AG04449 (cell line): ENCODE results near the gene NPY4R.
"Not testable (repeated sequence)": the region's sequence is repeated elsewhere in the genome, so short reads cannot be mapped to it uniquely, and the experiment has no call there.

Source experiments
- CTCF ChIA-PET: fragments of 350-600 bp; formaldehyde crosslinking; extraction: SDS; loops from one replicate; lab custom pipeline; 2021; ENCODE audit warnings: antibody characterized with exemption; lab: Yijun Ruan, JAX
- POLR2A ChIA-PET: fragments of 400-600, 350-600 bp; formaldehyde crosslinking; extraction: SDS; loops from one replicate; lab custom pipeline; 2020; ENCODE audit warnings: antibody characterized with exemption, inconsistent platforms; lab: Yijun Ruan, JAX
- DNase-seq: peaks from one replicate; pipeline ENCODE4 v3.0.0-alpha.2; 2010; ENCODE audit warnings: low read depth, low spot score
- H3K4me3 ChIP-seq: 2 replicates; pipeline ENCODE4 v1.5.1; 2011; ENCODE audit warnings: low read depth, mild to moderate bottlenecking, control low read depth, low read length

Gene NPY4R

GRCh38 chr10:46490285-46490684, 24.5 kb upstream of the NPY4R start:
- DNase-seq, CTCF ChIA-PET, H3K4me3 ChIP-seq, POLR2A ChIA-PET: not testable (repeated sequence)

- CTCF ChIA-PET, POLR2A ChIA-PET, DNase-seq, H3K4me3 ChIP-seq: not testable (repeated sequence)
These were observed 20.7 kb upstream of the NPY4R start for GRCh38 chr10:46486459-46486858.

GRCh38 chr10:46474746-46475320, 9.1 kb upstream of the NPY4R start:
- DNase-seq, CTCF ChIA-PET, POLR2A ChIA-PET, H3K4me3 ChIP-seq: not testable (repeated sequence)

- DNase-seq, POLR2A ChIA-PET, CTCF ChIA-PET, H3K4me3 ChIP-seq: not testable (repeated sequence)
These were observed 8.0 kb upstream of the NPY4R start for GRCh38 chr10:46473758-46474157.

GRCh38 chr10:46470134-46470533, 4.4 kb upstream of the NPY4R start:
- CTCF ChIA-PET, POLR2A ChIA-PET: not testable (repeated sequence)

DNA sequence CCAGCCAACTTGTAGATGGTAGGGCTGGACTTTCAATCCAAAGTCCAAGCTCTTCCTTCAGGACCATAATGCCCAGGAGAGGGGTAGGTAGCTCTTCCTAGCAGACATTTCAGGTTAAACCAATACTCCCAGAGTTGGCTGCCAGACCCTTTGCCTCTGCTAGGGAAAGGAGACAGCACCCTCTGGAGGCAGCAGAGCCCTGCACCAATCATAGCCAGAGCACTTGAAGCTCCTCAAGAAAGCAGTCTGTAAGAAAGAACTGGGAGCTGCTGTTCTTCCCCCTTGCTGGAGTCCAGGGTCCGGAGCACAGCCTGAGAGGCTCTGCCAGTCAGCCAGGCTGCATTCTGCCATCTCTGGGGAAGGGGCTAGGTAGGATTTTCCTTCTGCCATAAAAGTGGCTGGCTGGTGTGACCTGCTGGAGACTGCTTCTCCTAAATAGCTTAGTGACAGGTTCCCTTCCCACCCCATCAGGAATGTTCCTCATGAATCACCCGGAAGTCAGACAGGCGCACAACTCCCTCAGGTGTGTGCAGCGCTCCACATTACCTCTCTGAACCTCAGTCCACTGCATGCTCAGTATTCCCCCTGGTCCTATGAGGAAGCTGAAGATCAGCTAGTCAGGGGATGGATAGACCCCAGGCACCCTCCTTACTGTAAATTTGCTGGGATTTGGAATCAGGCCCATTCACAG, 2.5 kb upstream of the NPY4R start:
- CTCF ChIA-PET, POLR2A ChIA-PET, H3K4me3 ChIP-seq, DNase-seq: not testable (repeated sequence)

More at GRCh38 chr10:46470134-46470533, 4.4 kb upstream of the NPY4R start:
- not testable (repeated sequence) for H3K4me3 ChIP-seq, DNase-seq

- DNase-seq, CTCF ChIA-PET, POLR2A ChIA-PET, H3K4me3 ChIP-seq: not testable (repeated sequence)
These were observed 2.1 kb downstream of the NPY4R start for GRCh38 chr10:46463608-46464007.

- CTCF ChIA-PET, POLR2A ChIA-PET, DNase-seq, H3K4me3 ChIP-seq: not testable (repeated sequence)
These were observed 3.5 kb downstream of the NPY4R start for GRCh38 chr10:46462276-46462675.

- DNase-seq, POLR2A ChIA-PET, H3K4me3 ChIP-seq, CTCF ChIA-PET: not testable (repeated sequence)
These were observed 6.2 kb downstream of the NPY4R start for GRCh38 chr10:46459579-46459978.

DNA sequence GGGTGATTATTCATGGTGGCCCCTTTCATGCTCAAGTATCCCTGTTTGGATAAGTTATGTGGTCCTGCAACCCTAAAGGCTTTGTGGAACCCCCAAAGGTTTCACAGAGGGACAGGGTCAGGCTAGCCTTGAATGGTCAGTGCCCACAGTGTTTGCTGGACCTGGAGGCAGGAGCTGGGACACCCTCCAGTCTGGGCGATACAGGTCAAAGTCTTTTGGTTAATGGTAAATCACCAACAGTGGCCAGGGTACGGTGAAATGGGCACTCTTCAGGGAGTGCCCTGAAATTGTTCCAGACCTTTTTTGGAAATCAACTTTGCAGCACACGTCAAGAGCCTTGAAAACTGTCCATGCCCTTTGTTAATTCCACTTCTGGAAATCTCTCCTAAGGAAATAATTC, 8.7 kb downstream of the NPY4R start:
- POLR2A ChIA-PET, CTCF ChIA-PET: not testable (repeated sequence)

GRCh38 chr10:46455992-46456391, 9.8 kb downstream of the NPY4R start:
- H3K4me3 ChIP-seq, POLR2A ChIA-PET, DNase-seq, CTCF ChIA-PET: not testable (repeated sequence)

More for the DNA sequence above, 8.7 kb downstream of the NPY4R start:
- not testable (repeated sequence) for DNase-seq, H3K4me3 ChIP-seq

DNA sequence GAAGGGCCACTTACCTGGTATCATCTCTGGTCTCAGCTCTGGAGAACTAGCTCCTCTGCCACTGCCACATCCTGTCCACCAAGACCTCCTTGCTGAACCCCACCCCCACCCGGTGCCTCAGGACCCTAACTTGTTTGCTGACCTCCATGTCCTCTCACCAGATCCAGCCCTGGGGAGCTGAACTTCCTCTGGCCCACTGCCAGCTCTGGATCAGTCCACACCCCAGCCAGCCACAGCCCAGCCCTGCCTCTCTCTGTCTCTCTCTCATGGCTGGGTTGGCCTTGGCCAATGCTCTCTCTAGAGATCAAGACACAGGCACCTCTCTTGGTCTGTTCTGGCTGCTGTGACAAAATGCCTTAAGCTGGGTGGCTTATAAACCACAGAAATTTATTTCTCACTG, 14.4 kb downstream of the NPY4R start:
- DNase-seq, H3K4me3 ChIP-seq, CTCF ChIA-PET, POLR2A ChIA-PET: not testable (repeated sequence)

DNA sequence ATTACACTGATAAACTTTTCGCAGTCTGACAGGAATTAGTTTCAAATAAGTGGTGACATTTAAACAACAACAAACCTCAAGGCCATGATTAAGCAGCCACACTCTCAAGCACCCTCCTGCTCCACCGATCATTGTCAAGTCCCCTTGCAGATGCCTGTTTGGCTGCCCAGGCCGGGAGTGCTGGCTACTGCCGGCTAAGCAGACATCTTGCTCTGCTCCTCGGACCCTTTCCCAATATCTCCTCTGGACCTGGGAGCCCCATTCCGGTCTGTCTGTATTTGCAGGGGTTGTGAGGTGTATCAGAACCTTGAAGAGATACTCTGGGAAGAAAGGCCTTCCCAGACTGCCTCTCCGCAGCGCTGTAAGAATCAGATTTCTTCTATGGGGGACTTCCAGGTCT, 14.9 kb downstream of the NPY4R start:
- H3K4me3 ChIP-seq, CTCF ChIA-PET, DNase-seq, POLR2A ChIA-PET: not testable (repeated sequence)

GRCh38 chr10:46447439-46447838, 18.3 kb downstream of the NPY4R start:
- POLR2A ChIA-PET, H3K4me3 ChIP-seq, CTCF ChIA-PET, DNase-seq: not testable (repeated sequence)

DNA sequence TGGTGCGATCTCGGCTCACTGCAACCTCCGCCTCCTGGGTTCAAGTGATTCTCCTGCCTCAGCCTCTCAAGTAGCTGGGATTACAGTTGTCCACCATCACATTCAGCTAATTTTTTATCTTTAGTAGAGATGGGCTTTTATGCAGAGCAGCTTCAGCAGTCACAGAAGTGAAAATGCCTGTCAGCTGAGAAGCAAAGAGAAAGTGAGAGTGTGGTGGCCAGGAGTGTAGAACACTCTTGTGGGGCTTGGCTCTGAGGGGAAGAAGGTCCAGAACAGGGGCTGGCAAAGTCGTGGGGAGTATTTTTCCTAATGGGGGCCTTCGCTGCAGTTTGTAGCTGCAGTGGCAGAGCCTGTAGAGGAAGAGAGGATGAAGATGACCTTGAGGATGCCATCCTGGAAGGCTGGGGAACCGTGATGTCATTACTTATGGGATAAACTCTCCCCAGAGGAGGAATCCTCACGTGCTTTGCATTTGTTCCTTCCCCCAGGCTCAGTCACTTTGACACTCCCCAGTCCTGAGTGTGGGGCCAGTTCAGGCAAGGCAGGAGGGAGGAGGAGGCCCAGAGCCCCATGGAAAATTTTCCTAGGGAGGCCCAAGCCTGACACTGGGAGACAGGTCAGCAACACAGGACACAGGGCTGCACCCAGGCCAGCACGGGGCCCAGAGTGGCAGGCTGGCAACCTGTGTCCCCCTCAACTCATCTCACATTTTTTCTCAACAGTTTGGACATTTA, 20.2 kb downstream of the NPY4R start:
- H3K4me3 ChIP-seq, POLR2A ChIA-PET, CTCF ChIA-PET, DNase-seq: not testable (repeated sequence)

- DNase-seq, H3K4me3 ChIP-seq, POLR2A ChIA-PET, CTCF ChIA-PET: not testable (repeated sequence)
These were observed 22.3 kb downstream of the NPY4R start for GRCh38 chr10:46443422-46443821.
